Activated naive CD4-positive, alpha-beta T cell treated with anti-CD3 and anti-CD28 coated beads, Interleukin-2, amount 50 U/mL, for 24 hours (primary cell): ENCODE results near the gene CADPS.

ENCODE experiments used
- H3K27ac Mint-ChIP-seq: one replicate; pipeline ENCODE4 v1.8.0; 2021; ENCODE audit warnings: mild to moderate bottlenecking, mixed read lengths
- H3K27me3 Mint-ChIP-seq: one replicate; pipeline ENCODE4 v1.8.0; 2021; ENCODE audit warnings: mixed read lengths
- H3K36me3 Mint-ChIP-seq: one replicate; pipeline ENCODE4 v1.8.0; 2021; ENCODE audit warnings: mixed read lengths
- H3K4me1 Mint-ChIP-seq: one replicate; pipeline ENCODE4 v1.8.0; 2021; ENCODE audit warnings: mixed read lengths
- H3K4me3 Mint-ChIP-seq: one replicate; pipeline ENCODE4 v1.8.0; 2021; ENCODE audit warnings: mild to moderate bottlenecking, mixed read lengths
- H3K9me3 Mint-ChIP-seq: one replicate; pipeline ENCODE4 v1.8.0; 2021; ENCODE audit warnings: mixed read lengths

Gene CADPS

GRCh38 chr3:62356356-62356755, 518.9 kb downstream of the CADPS start:
- Mint-ChIP-seq H3K9me3 (no peaks in the 10 kb centered on the region), H3K4me3 (no peak overlapping the region), H3K36me3 (no peaks in the 10 kb centered on the region), H3K27me3 (peaks cover 4% of the 10 kb centered on the region), H3K27ac (no peak overlapping the region), H3K4me1 (no peaks in the 10 kb centered on the region)

- H3K36me3 Mint-ChIP-seq = no peaks in the 10 kb centered on the region
- H3K4me1 Mint-ChIP-seq = no peaks in the 10 kb centered on the region
- H3K4me3 Mint-ChIP-seq = no peak overlapping the region
- H3K9me3 Mint-ChIP-seq = no peaks in the 10 kb centered on the region
- no peak overlapping the region for H3K27ac Mint-ChIP-seq
- H3K27me3 Mint-ChIP-seq = peaks cover 4% of the 10 kb centered on the region
These were observed 519.5 kb downstream of the CADPS start for GRCh38 chr3:62355703-62356102.
